Peyer's patch (tissue), 4 donors: Measurements from ENCODE around the gene TNFRSF4.

Experiments
- CTCF ChIP-seq, 6 experiments: fragments of 450-650 bp in 4 of 6; fragments of 200-600 bp in 2 of 6; sonication (generic) in 1 of 6; IDR thresholded peaks; one replicate each; pipeline ENCODE4 v1.5.1; 2017 to 2019; ENCODE audit warnings: antibody characterized with exemption in 6 of 6, mild to moderate bottlenecking in 3 of 6, moderate library complexity in 1 of 6
- POLR2A ChIP-seq, 2 donors: fragments of 450-650 bp; IDR thresholded peaks; one replicate each; pipeline ENCODE4 v1.5.1; 2017; ENCODE audit warnings: antibody characterized with exemption in 2 of 2, mild to moderate bottlenecking in 2 of 2, moderate library complexity in 2 of 2

GRCh38 chr1:1165485-1165884, 48.5 kb downstream of the TNFRSF4 start:
- TF ChIP-seq CTCF (IDR thresholded peaks at IDR 0.05): no peak
- no peak for TF ChIP-seq POLR2A (IDR thresholded peaks at IDR 0.05)
